PC-3 (cell line): Measurements from ENCODE around the gene FHL2.

ENCODE experiments used
- EZH2 ChIP-seq: fragments of 300-600 bp; sonication (generic); IDR thresholded peaks from one replicate; pipeline ENCODE4 v1.6.1; 2017; ENCODE audit warnings: antibody characterized with exemption, mild to moderate bottlenecking, low read length; ENCODE audit not compliant: unreplicated experiment
- EZH2phosphoT487 ChIP-seq: fragments of 300-600 bp; sonication (generic); IDR thresholded peaks from 2 replicates; pipeline ENCODE4 v1.6.1; 2018; ENCODE audit warnings: mild to moderate bottlenecking, antibody characterized with exemption, low read length, borderline replicate concordance
- TF ChIP-seq, protein P1 (sequence below): fragments of 300-600 bp; sonication (generic); conservative IDR thresholded peaks from 2 replicates; pipeline ENCODE4 v1.5.1; 2017; ENCODE audit warnings: antibody characterized with exemption, low read depth, mild to moderate bottlenecking, low read length

GRCh38 chr2:105321875-105322646 lies 76.8 kb downstream of the FHL2 start:
- TF ChIP-seq EZH2 (no peak), EZH2phosphoT487 (no peak)
- TF ChIP-seq, protein P1, sequence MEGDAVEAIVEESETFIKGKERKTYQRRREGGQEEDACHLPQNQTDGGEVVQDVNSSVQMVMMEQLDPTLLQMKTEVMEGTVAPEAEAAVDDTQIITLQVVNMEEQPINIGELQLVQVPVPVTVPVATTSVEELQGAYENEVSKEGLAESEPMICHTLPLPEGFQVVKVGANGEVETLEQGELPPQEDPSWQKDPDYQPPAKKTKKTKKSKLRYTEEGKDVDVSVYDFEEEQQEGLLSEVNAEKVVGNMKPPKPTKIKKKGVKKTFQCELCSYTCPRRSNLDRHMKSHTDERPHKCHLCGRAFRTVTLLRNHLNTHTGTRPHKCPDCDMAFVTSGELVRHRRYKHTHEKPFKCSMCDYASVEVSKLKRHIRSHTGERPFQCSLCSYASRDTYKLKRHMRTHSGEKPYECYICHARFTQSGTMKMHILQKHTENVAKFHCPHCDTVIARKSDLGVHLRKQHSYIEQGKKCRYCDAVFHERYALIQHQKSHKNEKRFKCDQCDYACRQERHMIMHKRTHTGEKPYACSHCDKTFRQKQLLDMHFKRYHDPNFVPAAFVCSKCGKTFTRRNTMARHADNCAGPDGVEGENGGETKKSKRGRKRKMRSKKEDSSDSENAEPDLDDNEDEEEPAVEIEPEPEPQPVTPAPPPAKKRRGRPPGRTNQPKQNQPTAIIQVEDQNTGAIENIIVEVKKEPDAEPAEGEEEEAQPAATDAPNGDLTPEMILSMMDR = no peak
